Stimulated activated CD4-positive, alpha-beta T cell treated with anti-CD3 and anti-CD28 coated beads, Interleukin-1b, Interleukin-23, amount 100 ng/mL, for 4 hours (primary cell): ENCODE results near the gene FAHD2A.
A peak's percentile ranks its signal among the peaks of the same experiment; 100 is the strongest.
"Not testable (repeated sequence)": the region's sequence is repeated elsewhere in the genome, so short reads cannot be mapped to it uniquely, and the experiment has no call there.

Experiments used
- DNase-seq, 2 donors: peaks; one replicate each; pipeline ENCODE4 v3.0.0-alpha.2; 2020; ENCODE audit warnings: low read depth in 2 of 2

FAHD2A gene

DNA sequence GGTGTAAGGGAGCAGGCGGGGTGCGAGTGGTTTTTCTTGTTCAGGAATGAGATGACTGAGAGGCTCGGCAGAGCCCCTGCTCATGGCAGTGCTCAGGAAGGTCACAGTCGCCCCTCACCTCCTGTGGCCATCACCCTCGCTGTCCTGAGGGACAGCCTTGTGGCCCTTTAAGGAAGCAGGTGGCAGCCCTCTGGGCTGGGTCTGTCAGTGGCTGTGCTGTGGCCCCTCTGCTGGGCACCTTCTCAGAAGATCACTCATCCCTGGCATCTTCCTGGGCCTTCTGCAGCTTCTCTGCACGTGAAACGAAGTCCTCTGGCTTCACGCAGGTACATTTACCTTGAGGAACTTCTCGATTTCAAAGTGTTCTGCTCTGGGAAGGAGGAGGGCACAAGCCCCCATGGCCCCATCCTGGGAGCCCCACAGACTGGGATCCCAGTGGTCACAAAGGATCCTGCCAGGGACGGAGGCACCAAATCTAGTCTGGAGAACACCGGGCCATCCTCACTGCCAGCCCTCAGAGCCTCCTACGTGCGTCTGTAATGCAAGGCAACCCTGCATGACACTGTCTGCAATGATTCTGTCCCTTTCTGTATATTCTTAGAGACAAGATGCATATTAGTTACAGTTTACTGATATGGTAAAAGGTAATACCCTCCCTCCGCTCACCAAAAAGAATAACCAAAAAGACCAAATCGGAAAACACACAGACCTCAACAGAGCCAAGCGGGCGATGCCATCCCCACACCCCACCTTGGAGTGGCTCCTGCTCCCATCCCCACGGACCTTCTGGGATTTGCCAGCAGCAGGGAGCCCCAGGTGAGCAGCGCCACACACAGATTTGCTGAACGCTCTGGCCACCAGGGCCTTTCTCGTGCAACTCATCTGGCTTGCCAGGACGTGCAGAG, 25.9 kb upstream of the FAHD2A start:
- no peak for DNase-seq

DNA sequence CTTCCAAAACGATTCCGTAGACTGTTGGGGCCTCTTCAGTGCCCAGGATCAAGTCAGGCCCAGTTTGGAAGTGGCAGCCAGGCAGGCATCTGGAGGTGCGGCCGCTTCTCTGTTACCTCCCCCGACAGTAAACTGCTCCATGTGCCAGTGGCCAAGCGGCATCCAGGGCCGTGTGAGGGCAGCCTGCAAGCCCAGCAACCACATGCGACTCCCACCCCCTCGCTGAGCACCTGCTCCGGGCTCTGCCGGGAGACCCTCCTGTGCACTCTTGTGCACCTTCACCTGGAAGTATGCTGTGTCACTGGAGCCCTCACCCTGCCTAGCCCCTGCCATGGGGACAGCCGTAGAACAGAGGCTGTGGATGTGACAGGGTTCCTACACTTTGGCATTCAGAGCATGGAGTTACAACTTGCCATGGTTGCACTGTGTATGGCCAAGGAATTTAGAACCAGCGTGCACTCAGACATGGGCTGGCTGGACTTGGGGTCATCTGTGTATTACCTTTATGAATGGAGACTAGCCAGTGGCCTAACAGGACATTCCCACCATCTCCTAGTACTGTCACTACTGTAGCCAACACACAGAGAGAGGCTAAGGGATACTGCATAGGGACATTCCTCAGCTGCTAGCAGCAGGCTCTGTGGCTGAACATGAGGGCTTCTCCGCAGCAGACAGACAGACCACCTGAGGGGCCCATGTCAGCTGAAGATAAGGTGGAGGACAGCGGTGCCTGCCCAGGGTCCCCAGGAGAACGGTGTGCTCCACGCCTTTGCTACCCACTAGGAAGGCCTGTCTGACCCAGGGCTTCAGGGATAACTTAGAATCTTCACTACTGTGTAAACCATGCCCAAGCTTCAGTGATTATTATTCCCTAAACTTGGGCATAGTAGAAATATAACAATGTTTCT, 25.0 kb upstream of the FAHD2A start:
- DNase-seq: no peak

DNA sequence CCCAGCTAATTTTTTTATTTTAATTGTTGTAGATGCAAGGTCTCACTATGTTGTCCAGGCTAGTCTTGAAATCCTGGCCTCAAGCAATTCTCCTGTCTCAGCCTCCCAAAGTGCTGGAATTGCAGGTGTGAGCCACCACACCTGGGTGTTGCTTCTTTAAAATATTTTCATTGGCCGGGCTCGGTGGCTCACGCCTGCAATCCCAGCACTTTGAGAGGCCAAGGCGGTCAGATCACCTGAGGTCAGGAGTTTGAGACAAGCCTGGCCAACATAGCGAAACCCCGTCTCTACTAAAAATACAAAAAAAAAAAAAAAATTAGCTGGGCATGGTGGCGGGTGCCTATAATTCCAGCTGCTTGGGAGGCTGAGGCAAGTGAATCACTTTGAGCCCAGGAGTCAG, 24.2 kb upstream of the FAHD2A start:
- DNase-seq: not testable (repeated sequence)

DNA sequence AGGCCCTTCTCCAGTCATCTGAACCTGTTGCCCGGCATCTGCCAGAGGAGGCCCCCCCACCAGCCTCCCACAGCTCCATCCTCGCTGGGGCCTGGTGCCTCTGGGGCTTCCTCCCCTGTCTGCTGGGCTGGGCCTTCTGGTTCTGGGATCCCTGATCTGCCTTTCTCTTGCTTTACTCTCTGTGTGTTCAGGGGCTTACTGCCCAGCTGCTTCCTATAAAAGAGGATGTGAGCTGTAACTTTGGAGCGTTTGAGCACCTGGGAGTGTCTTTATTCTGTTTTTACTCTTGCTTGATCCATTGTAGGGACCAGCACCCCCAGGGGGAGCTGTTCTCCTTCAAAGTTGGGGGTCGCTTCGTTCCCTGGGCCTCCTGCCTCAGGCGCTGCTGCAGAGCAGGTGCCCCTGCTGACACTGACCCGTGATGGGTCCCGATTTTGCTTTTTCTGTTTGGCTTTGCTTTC, 23.1 kb upstream of the FAHD2A start:
- DNase-seq: no peak

DNA sequence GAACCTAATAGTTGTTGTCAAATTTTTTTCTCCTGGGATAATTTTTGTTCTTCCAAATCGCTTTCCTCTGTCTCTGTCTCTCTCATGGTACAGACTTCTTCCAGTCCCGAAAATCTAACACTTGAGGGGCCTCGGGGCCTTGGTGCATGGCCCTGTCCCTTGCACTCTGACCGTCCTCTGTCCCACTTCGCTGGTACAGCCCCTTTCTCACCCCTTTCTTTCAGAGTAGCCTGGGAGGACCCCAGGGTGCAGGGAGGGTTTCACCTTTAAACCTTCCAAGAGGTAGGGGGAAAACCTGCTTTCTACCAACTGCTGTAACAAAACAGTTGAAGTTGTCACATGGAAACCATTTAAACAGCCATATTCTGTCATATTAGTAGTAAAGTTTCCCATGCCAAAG, 22.2 kb upstream of the FAHD2A start:
- no peak for DNase-seq

DNA sequence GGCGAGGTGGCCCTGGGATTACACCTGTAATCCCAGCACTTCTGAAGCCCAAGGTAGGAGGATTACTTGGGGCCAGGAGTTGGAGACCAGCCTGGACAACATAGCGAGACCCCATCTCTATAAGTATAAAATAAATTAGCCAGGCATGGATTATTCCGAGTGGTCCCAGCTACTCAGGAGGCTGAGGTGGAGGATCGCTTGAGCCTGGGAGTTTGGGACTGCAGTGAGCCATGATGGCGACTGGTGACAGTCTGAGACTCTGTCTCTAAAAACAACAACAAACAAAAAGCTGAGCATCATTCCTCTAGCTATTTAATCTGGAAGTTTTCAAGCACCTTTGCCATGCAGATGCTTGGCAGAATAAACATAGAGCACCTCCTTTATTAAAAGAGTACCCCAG, 21.8 kb upstream of the FAHD2A start:
- no peak for DNase-seq

DNA sequence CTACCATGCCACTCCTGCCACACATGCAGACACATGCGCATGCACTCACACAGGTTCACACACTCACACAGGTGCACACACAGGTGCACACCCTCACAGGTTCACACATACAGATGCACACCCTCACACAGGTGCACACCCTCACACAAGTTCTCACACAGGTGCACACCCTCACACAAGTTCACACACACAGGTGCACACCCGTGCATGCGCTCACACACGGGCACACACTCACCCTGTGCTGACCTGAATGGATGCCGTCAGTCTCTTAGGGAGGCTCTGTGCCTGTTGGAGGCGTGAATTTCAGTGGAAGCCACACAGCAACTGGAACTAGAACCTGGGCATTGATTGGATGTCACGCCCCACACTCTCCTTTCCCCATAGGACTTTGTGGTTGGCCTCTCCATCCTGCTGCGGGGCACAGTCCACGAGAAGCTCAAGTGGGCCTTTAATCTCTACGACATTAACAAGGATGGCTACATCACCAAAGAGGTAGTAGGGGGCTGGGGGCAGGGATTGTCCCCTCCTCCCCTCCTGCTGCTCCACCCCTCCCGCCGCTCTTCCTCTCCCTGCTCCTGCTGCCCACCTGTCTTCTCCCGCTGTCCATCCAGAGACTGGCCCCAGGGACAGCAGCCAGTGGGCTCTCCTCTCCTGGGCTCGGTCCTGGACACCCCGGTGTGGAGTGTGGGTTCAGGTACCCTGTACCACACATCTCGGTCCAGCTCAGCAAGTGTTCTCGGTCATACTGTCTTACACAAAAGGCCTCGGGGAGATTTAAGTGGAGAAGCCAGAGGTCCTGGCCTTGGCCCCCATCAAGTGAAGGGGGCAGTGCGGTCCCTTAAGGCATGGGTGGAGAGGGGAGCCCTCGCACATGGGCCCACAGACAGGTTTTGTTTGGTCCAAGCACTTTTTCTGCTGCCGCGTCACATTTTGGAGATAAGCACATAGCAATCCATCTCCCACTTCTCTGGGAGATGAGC, 21.0 kb upstream of the FAHD2A start:
- DNase-seq: no peak

DNA sequence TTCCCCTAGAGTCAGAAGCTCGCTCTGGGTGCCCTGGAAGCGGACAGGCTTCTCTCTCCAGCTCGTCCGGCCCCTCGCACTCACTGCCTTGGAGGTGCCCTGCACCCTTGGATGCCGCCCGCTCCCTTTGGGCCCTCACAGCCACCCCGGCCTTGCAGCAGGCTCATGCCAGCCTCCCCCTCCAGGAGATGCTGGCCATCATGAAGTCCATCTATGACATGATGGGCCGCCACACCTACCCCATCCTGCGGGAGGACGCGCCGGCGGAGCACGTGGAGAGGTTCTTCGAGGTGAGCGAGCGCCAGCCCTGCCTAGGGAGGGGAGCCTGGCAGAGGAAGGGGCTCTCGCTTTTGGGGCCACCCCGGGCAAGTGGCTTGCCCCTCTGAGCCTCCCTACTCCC, 20.3 kb upstream of the FAHD2A start:
- no peak for DNase-seq

DNA sequence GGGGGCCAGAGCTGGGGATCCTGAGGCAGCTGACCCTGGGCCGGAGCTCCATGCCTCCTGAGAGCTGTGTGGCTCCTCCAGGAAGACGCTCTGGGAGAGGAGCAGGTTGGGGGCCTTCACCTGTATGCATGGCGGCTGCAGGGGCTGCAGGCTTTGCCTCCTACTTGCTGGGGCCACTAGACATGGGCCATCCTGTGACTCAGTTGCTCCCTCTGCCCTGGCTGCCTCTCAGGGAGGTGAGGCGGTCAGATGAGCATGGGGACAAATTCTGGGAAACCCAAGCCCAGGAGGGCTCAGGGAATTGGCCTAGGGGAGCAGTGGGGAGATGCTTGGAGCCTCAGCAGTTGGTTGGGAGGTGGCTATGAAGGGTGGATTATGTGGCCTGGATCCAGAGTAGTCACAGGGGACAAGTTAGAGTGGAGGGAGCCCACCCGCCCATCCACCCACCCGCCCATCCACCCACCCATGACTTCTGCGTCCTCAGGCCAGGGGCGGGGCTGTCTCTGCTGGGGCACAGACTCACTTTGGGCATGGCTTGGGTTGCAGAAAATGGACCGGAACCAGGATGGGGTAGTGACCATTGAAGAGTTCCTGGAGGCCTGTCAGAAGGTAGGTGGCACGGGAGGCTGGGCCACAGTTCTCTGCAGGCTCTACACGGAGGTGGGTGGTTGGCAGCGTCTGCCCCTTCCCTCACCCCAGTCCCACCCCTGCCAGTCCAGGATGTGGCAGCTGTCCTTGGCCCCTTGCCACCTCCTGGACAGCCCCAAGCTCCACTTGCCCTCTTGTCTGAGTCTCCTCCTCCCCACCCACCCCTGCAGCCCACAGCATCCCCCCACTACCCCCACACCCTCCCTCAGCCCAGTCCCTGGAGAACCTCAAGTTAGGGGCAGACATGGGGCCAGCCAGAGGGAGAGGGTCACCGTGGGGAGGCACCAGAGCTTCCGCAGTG, 19.5 kb upstream of the FAHD2A start:
- DNase-seq: no peak

DNA sequence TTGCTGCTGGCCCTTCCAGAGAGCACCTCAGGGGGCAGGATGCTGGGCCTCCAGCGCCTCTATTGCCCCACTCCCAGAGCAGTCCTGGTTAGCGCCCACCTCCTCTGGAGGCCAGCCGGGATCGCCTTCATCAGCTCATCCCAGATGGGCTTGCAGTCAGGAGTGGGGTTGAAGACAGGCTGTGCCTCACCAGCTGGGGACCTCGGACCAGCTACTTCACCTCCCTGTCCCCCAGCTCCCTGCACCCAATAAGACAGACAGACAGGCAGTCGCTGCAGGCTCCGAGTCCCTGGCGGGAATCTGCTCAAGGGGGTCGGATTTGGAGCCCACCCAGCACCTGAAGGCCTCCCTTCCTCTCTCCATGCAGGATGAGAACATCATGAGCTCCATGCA, 18.9 kb upstream of the FAHD2A start:
- no peak for DNase-seq

DNA sequence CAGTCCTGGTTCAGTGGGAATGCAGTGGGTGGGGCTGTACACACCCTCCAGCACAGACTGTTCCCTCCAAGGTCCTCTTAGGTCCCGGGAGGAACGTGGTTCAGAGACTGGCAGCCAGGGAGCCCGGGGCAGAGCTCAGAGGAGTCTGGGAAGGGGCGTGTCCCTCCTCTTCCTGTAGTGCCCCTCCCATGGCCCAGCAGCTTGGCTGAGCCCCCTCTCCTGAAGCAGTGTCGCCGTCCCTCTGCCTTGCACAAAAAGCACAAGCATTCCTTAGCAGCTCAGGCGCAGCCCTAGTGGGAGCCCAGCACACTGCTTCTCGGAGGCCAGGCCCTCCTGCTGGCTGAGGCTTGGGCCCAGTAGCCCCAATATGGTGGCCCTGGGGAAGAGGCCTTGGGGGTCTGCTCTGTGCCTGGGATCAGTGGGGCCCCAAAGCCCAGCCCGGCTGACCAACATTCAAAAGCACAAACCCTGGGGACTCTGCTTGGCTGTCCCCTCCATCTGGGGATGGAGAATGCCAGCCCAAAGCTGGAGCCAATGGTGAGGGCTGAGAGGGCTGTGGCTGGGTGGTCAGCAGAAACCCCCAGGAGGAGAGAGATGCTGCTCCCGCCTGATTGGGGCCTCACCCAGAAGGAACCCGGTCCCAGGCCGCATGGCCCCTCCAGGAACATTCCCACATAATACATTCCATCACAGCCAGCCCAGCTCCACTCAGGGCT, 17.5 kb upstream of the FAHD2A start:
- no peak for DNase-seq

DNA sequence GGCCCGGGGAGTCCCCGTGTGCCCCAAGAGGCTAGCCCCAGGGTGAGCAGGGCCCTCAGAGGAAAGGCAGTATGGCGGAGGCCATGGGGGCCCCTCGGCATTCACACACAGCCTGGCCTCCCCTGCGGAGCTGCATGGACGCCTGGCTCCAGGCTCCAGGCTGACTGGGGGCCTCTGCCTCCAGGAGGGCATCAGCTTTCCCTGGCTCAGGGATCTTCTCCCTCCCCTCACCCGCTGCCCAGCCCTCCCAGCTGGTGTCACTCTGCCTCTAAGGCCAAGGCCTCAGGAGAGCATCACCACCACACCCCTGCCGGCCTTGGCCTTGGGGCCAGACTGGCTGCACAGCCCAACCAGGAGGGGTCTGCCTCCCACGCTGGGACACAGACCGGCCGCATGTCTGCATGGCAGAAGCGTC, 16.9 kb upstream of the FAHD2A start:
- no peak for DNase-seq

DNA sequence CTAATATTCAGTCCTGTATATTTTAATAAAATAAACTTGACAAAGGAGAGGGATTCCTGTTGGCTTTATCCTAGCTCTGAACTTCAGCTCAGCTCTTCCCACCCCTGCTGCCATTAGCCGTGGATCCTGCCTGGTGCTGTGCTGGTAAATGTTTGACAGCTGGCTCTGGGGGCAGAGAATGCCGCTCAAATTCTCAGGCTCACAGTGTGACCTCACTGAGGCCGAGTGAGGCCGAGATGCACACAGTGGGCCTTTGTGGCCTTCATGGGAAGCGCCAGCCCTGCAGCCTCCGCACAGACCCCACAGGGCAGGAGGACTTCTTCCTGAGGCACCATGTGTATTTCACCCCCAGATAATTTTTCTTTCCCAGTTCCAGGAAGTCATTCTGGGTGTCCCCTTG, 16.5 kb upstream of the FAHD2A start:
- no peak for DNase-seq

DNA sequence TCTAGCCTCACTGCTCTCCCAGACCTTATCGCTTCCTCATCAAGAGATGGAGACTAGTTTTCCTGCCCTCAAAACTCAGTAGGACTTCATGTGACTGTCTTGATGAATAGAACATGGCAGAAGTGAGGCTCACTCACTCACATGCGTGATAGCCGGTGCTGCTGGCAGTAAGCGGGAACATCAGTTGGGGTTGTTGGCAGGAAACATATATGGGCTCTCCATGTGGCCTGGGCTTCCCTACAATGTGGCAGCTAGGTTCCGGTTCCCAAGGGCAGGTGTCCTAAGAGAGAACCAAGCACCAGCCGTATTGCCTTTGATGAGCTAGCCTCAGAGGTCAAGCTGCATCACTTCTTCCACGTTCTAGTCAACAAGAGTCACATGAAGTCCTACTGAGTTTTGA, 15.2 kb upstream of the FAHD2A start:
- DNase-seq: no peak

DNA sequence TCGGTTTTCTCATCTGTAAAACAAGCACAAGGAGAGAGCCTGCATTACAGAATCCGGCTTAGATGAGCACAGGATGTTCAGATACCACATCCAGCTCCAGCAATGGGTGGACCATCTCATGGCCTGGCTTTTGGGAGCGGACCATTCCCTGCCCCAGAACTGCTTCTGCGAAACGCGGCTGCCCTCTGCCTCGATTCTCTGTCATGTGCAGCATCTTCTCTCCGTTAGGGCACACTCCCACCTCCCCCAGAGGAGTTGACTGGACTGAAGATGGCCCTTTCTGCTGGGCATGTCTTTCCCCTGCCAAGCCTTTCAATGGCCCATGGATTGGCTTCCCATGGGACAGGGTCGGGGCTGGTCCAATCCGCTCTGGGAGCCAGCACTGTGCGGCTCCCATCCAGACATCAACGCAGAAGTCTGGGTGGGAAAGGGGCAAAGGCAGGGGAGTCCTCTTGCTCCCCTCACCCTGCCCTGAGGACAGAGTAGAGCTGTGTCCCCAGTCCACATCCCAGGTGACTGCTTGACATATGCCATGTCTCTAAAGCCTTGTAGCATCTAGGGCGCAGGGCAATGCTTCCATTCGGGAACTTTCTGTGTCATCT, 14.3 kb upstream of the FAHD2A start:
- no peak for DNase-seq

DNA sequence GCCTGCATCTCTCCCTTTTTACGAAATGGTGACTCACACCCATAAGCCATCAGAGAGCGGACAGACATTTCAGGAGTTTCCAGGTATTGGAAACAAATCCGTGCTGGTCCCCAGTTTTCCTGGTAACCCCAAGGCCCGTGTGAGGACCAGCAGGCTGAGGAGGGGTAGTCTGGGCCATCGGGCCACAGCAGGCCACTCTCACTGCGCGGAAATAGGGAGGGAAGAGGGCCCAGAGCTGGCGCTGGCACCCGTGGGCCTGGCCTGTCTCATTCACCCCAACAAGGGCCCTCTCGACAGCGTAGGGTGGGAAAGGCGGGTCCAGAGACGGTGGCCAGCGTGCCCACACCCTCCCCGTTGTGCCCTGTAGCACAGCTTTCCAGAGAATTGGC, 13.7 kb upstream of the FAHD2A start:
- no peak for DNase-seq

DNA sequence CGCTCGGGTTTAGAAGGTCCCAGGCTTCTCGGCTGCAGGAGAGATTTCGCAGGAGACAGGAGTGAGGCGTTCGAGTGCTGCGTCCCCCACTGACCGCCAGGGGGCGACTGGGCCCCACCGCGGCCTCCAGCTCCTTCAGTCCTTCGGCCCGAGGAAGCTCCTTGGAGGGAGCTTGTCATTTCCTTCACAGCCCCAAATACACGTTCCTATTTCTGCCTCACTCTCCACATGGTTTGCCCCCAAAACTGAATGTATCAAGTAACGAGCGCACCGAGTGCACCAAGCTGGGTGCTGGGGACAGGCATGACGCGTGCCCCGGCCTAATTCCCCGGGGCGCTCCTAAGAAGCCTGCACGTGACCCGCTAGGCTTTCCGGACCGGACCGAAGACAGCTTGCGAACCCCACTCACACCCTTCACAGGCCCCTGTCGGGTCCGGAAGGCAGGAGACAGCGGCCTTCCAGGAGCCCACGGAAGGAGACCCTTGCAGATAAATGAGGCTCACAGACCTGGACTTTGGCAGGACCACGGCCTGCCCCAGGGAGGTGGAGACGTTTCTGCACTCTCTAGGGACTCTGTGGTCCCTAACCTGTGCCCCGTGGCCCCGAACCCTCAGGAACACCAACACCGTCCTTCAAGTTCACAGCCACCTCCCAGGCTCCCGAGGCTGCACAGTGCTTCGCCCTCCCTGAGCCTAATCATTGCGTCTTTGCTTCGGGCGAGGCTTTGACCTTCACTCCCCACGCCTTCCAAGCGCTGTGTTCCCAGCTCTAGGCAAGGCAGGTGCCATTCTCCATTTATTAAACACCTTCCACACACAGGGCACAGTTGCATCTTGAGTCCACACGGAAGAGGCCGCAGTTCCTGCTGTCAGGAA, 13.0 kb upstream of the FAHD2A start:
- DNase-seq: peak in 1 of 2 donors; percentile 50

DNA sequence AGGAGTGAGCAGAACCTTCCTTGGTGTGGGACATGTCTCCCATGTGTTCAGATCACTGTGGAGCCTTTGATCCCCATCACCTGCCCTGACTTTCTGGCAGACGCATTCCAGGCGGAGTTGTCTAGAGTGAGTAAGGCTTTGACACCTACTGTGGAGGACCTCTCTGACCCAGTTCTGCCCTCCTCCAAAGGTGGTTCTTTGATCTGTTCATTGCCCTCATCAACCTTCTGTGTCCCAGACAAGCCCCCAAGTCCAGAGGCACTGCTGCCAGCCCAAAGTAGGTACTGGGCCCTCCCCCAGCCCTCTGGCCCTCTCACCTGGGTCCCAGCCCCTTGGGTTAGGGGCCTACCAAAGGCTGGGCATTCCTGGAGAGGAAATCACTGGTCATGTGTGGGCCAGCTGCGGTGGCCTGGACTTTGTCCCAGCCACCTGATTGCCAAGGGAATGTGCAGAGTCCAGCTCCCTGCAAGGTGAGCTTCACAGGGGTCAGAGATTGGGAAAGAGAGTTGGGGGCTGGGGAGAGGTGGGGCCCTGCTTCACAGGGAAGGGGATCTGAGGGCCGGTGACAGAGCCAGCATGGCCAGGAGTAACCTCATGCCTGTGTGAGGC, 12.1 kb upstream of the FAHD2A start:
- DNase-seq: no peak
